ENCODE measurements around the gene GSE1.

DNA sequence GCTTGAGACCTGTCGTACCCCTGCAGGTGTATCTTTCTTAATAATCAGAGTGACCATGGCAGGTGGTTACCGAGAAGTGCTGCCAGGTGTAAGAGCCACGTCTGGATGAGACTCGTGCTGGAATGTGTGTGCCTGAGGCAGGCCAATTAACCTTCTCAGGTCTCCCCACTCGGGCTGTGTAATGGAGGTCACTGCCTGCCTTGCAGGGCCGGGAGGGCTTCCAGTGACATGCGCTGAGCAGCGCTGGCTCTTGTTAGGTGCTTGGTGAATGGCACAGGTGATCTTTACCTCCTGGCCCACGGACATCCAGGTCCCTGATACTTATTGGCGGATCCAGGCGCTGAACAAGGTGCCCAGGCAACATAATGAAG, 4.6 kb upstream of the GSE1 start:
- TF ChIP-seq POLR2AphosphoS5 (IDR thresholded peaks at IDR 0.05; ENCODE audit: low read depth, low read length), result no peak
- no peak for TF ChIP-seq POLR2A (IDR thresholded peaks at IDR 0.05; ENCODE audit: low read depth, low read length)

Data from GM12892 (cell line).